ENCODE results near the gene RUSC1.

- TF ChIP-seq, protein P1, sequence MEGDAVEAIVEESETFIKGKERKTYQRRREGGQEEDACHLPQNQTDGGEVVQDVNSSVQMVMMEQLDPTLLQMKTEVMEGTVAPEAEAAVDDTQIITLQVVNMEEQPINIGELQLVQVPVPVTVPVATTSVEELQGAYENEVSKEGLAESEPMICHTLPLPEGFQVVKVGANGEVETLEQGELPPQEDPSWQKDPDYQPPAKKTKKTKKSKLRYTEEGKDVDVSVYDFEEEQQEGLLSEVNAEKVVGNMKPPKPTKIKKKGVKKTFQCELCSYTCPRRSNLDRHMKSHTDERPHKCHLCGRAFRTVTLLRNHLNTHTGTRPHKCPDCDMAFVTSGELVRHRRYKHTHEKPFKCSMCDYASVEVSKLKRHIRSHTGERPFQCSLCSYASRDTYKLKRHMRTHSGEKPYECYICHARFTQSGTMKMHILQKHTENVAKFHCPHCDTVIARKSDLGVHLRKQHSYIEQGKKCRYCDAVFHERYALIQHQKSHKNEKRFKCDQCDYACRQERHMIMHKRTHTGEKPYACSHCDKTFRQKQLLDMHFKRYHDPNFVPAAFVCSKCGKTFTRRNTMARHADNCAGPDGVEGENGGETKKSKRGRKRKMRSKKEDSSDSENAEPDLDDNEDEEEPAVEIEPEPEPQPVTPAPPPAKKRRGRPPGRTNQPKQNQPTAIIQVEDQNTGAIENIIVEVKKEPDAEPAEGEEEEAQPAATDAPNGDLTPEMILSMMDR (IDR thresholded peaks at IDR 0.05; ENCODE audit: borderline replicate concordance, extremely low read depth, low read length, poor library complexity, severe bottlenecking): no peak
- TF ChIP-seq EZH2 (IDR thresholded peaks at IDR 0.05; ENCODE audit: borderline replicate concordance, low read depth, low read length, severe bottlenecking): no peak
Observed at GRCh38 chr1:155279268-155279667, 41.4 kb upstream of the RUSC1 start.

Measured in DND-41 (cell line).